Panc1 (cell line): ENCODE measurements around the gene INTS1.

Source experiments
- CTCF ChIP-seq: fragments of 450-650 bp; IDR thresholded peaks from 2 replicates; pipeline ENCODE4 v1.5.1; 2017; ENCODE audit warnings: mild to moderate bottlenecking
- REST ChIP-seq, 2 experiments: IDR thresholded peaks; 2 replicates each; pipeline ENCODE4 v1.6.1; 2011 to 2012; ENCODE audit warnings: low read depth in 2 of 2, control low read depth in 1 of 2, low read length in 1 of 2, mild to moderate bottlenecking in 1 of 2, moderate library complexity in 1 of 2; ENCODE audit not compliant: insufficient read depth in 1 of 2
- SIN3A ChIP-seq: IDR thresholded peaks from 2 replicates; pipeline ENCODE4 v1.6.1; 2012; ENCODE audit warnings: low read depth, mild to moderate bottlenecking, low read length, moderate library complexity, borderline replicate concordance; ENCODE audit not compliant: insufficient read depth

GRCh38 chr7:1454542-1454941 lies 49.6 kb downstream of the INTS1 start:
- TF ChIP-seq CTCF = no peak
- TF ChIP-seq REST (IDR thresholded peaks at IDR 0.05; ENCODE audit: insufficient read depth in 1 of 2, low read depth in 2 of 2, low read length in 1 of 2) = no peak
- TF ChIP-seq SIN3A = no peak
